GM21619 (cell line): ENCODE measurements around the gene ATG2A.

ENCODE experiments used
- ATAC-seq: cut with Tn5 transposase; IDR thresholded peaks from one replicate; pipeline ENCODE4 v1.9.1; 2021; ENCODE audit not compliant: unreplicated experiment

Gene ATG2A

DNA sequence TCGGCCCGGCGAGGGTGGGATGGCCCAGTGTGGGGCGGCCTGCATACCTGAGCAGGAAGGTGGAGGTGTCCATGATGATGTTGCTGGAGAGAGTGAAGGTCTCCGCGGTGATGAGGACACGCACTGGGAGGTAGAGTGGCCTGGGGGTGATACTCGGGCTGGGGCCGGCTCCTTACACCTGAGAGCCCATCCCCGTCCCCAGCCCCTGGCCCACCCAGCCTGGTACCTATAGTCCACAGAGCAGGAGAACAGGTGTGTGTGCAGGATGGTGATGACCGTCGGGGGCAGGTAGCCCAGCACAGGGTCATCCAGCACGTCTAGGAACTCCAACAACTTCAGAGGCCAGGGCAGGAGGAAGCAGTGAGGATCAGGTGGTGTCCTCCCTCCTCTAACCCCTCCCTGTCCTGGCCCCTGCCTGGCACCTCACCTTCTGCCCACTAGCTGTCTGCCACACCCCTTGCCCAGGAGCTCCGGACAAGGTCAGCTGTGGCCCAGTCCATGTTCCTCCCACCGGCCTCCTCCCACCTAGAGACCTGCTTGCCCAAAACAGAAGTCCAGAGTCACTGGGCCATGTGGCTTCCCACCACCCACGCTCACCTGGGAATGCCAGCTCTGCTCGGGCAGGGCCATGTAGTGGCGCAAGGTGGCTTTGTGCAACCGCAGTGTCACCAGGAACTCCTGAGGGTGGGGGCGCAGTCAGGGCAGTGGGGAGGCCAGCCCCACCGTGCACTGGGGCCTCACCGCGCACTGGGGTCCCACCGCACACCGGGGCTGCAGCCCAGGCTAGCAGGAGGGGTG is 11.3 kb downstream of the ATG2A start:
- ATAC-seq = no peak

DNA sequence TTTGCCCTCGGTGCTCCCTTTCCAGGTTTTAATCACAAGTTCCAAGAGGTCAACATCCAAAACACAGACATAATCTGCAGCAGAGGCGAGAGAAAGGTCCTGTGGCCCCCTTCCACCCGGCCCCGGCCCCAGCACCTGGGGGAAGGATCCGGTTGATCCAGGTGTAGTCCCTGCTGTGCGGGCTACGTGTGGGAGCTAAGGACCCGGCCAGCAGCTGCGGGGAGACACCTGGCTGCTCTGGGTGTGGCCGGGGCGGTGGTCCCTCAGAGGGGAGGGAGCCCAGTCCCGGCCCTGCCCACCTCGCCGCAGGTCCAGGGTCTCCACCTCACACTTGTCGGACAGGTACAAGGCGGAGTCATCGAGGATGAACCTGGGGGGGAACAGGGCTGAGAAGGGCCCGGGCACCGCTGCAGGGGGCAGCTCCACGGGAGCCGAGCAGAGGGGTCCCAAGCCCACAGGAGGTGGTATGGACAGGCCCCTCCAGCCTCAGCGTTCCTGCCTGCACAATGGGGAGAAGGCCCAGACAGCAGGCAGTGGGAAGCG is 13.6 kb downstream of the ATG2A start:
- no peak for ATAC-seq

DNA sequence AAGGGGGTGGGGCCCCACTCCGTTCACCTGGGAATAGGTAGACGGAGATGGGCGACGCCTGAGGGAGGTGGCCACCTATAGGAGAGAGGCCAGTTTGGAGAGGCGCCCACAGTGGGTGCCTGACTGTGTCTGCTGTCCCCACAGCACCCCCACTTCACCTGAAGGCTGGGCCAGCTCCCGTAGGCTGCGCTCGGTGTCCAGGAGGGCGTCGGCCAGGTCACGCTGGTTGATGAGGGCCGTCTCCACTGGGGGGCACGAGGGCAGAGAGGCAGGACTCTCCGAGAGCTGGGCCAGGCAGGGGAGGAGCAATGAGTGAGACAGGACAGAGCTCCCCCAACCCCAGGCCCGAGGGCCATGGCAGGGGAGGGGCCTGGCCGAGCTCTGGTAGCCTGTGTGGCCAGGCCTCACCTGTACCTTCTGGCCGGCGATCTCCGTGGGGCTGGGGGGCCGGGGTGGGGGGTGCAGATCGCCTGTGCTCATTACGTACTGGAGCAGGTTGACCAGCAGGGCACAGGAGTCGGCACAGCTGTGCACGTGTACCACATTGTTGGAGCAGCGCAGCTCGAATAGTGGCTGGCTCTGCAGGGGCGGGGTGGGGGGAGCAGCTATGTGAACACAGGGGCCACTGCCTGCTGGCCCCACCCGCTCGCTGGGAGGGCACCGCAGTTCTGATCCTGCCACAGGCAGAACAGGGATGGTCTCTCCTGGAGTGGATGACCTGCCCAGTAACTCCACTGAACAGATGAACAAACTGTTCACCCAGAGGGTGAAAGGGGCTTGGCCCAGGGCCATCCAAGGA is 14.7 kb downstream of the ATG2A start:
- ATAC-seq = no peak

DNA sequence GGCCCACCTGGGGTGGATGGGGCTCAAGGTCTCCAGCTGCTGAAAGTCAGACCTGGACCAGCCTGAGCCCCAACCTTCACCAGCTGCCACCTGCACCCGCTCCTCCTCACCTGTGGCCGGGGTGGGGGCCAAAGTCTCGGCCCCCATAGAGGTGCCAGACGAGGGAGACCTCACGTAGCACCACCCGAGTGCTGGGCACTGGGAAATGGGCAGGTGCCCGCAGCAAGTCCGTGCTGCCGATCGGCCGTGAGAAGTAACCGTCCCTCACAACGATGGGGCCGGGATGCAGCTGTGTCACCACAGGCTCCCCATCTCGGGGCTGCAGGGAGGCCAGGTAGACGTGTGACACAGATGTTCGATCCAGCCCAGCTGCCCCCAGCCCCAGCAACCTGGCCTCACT is 16.2 kb downstream of the ATG2A start:
- no peak for ATAC-seq

DNA sequence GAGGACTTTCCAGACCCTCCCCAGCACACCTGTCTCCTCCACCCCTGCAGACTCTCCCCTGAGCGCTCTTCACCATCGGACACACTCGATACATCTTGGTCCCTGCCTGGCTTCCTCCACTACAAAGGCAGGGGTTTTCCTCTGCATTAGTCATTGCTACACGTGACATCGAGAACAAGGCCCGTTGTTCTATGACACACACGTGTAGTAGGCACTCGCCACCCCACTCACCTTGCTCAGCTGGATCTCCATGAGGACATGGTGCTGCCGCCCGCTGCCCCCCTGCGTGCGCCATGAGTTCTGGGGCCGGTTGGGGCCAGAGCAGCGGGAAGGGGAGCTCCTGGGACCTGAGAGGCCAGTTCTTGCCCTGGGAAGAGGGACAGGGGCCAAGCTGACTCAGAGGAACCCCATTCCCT is 16.7 kb downstream of the ATG2A start:
- ATAC-seq = no peak

DNA sequence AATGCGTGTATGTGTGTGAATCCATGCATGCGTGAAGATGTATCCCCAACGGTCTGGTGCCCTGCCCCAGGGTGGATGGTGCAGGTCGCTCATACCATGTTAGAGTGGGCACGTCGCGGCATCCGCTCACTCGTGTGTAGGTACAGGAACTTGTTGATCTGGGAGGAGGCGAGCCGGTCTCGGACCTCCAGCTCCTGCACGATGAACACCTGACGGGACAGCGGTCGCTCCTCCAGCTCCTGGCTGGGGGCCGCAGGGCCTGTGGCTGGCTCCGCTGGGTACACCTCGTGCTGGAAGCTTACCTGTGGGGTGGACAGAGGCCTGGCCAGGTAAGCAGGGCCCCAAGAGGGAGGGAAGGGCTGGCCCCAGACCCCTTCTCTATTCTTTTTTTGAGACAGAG is 18.5 kb downstream of the ATG2A start:
- ATAC-seq = no peak

DNA sequence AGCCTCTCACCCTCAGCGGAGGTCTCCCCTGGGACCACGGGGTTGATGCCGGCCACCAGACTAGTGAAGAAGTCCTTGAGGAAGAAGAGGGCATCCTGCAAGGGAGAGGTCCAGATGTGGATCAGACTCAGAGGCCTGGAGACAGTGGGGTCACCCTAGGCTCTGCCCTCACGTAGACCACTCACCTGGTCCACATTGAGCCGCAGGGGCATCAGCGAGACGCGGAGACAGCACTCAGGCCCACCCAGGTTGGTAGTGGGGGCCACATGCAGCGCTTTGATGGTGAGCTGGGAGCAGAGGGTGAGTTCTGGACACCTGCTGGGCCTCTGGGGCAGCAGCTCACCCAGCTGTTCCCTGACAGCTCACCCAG is 18.9 kb downstream of the ATG2A start:
- ATAC-seq = no peak

DNA sequence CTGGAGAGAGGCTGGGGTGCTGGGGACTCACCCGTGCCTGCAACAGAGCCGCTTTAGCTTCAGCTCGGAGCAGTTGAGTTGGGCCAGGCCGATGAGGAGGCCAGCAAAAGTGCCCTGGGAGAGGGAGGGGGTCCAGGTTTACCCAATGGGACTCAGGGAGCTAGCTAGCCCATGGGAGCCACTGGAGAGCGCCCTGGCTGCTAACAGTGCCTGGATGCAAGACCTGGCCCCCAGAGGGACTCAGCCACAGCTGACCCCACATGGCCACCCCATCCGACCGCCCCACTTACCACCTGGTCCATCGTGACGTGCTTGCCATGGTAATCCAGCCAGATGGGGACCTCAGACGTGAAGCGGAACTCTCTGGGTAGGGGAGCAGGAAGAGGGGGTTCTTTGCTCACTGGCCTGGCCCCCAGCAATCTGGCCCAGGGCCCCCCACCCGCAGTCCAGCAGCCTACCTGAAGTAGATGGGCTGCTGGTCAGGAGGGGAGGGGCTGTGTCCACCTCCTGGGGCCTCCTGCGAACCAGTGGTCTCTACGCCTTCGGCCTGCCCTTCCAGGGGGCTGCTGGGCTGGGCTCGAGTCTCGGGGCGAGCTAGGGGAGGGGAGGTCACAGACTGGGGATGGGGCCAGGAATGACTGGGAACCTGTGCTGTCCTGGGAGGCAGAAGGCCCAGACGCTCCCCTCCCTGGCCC is 19.5 kb downstream of the ATG2A start:
- ATAC-seq = no peak

DNA sequence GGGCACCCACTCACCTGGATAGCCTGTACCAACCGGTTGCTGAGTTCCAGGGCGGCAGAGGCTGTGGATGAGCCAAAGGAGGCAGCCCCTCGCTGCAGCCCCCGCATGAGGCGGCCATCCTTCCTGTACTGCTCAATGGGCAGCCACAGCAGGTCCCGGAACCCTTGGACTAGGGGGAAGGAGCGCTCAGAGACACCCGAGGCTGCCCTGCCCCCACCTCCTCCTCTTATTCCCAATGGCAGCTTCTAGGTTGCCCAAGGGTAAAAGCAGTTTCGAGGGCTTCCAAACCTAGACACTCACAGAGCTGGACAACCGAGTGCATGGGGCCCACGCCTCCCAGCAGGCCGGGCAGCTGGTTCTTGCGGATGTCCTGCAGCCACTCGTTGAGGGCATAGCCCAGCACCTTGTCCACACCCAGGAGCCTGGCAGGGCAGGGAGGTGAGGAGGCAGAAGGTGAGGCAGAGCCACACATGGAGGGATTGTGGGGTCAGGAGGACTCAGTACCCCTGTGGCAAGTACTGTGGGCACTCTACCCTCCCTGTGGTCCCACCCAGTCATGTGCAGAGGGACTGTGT is 20.5 kb downstream of the ATG2A start:
- no peak for ATAC-seq

DNA sequence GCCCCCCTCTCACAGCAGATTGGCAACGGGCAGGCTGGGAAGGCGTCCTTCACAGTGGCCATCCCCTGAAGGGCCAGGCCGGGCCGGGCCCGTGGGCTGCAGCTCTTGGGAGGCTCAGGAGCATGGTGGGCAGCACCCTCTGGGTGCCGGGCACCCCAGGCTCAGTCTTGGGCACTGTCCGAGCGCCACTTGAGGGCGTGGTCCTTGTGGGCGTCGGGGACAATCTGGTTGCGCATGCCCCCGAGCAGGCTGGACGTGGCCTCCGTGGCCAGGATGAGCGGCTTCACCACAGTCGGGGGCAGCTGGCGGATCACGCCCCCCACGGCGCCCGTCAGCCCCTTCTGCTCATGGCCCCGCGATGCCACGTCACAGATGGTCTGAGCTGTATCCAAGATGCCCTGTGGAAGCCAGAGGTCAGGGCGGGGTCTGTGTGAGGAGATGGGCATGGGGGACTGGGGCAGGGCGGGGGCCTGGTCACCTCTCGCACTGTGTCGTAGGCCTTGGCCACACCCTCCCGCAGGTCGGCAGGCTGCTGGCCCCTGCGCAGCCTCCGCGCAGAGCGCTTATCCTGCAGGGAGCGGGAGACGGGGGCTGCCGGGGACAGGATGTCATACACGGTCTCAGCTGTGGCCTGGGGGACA is 22.1 kb downstream of the ATG2A start:
- no peak for ATAC-seq

DNA sequence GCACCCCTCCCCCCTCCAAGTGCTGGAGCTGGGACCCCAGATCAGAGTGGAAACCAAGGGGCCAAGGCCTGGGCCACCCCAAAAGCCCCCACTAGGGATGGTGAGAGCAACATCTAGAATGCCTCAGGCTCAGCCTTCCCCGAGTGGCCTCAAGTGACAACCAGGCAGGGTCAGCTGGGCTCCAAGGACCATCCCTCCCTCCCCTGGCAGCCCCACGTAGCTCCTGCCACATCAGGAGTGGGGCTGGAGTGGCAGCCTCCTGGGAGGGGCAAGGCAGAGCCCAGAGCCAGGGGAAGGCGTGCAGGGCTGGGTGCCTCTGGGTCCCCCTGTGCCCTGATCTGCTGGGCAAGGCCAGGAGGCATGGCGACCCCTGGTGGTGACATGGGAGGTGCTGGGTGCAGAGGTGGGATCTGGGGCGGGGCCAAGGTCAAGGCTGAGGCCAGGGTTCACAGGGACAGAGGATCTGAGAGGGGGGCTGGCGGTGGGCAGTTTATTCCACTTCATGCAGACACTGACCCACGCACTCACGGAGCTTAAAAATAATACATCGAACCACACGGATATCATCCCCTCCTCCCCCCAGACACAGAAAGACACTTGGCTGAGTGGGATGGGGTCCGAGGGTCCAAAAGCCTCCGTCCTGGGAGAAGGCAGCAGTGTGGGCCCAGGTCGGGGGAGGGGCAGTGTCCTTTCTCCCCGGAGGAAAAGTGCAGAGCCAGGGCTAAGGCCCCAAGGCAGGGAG is 22.8 kb downstream of the ATG2A start:
- peak; percentile 57 for ATAC-seq

DNA sequence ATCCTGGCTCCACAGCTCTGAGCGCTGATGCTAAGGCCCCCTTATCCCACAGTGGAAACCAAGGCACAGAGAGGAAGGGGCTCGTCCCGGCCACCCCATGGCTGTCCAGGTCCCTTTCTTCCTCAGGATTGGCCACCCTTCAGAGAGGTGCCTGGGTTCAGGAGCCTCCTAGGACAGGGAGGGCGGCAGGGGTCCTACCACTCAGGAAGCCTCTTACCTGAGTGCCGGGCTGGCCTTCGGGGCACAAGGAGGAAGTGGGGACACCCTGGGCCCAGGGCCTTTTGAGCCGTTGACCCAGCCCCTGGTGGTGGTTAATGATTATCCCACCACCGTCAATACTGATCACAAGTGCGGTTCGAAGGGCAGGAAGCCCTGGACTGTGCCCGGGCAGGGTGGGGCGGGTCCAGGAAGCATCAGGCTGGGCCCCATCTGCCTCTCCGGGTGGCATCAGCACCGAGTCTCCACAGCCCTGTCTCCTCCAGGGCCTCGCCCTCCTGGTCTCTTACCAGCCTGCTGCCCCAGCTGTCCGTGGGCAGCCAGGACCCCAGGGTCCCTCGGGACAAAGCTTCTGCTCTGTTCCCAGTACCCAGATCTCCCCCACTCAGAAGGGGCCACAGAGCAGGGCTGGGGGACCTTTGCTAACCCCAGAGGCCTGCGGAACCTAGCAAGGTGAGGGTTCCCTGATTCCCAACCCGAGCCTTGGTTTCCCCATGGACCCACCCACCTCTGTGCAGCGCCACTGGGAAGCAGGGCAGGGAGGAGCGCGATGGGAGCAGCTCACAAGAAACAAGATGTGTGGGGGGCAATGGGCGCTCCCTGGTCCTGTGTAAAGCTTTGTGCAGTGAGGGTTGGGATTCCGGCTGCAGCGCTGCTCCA is 23.6 kb downstream of the ATG2A start:
- no peak for ATAC-seq

DNA sequence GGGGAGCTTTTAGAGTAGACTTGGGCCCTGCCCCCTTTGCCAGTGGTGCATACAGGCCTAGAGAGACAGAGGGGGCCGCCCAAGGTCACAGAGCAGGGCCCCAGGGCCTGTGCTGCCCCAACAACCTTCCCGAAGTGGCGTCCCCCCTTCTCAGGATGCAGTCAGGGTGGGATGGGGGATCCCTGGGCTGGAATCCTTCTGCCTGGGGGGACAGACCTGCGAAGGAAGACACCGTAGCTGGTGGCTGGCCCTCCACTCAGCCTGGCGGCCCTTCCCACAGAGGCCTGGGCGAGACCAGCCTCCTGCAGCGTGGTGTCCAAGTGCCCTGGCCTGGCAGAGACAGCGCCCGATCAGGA is 24.2 kb downstream of the ATG2A start:
- no peak for ATAC-seq

DNA sequence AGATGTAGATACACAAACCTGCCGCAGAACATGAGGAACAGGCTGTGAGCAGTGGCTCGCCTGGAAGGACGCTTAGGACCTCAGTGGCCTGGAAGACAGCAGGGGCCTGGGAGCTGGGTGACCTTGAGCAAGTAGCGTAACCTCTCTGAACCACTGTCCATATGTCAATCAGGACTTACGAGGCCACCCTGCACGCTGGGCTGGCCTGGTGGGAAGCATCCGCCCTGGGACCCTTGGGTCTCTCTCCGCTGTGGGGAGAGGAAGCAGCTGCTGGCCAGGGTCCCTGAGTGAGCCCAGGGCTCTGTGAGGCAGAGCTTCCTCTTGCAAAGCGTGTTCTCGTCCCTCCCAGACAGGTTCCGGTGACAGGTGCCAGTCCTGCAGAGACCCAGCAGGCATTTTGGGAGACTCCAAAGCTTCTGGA is 24.6 kb downstream of the ATG2A start:
- ATAC-seq = no peak

DNA sequence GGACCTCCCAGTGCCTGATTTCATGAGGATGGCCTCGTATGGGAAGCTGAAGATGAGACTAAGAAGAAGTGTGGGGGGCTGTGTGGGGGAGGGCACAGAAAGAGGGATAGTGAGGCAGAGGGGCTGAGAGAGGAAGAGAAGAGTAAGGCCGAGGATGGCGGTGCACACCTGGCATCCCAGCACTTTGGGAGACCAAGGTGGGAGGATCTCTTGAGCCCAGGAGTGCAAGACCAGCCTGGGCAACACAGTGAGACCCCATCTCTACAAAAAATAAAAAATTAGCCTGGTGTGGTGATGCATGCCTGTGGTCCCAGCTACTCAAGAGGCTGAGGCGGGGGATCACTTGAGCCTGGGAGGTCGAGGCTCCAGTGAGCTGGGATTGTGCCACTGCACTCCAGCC is 25.1 kb downstream of the ATG2A start:
- ATAC-seq = no peak

DNA sequence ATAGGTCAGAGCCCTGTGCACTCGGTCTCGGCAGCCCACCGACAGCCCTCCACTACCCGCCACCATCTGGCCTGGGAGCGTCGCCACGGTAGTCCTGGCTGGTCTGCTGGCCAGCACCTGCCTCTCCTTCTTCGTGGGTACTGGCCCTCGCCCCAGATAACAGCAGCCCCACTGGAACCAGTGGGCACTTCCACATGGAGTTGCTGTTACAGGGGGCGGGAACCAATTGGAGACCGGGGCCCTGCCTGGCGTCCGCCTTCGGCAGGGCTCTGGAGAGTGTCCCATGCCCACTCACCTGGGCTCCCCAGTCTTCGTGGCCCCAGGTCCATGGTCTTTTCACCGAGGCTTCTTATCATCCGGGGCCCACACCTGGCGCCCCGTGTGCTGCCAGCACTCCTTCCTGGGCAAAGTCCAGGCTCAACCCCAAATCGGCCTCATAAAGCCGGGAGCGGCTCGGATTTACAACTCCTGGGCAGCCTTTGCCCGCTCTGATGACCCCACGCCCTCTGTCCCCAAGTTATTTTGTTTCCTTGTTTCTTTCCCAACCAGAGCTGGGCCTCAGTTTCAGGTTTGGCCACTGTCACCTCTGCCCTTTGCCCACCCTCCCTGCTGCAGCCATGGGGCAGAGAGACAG is 25.7 kb downstream of the ATG2A start:
- no peak for ATAC-seq

DNA sequence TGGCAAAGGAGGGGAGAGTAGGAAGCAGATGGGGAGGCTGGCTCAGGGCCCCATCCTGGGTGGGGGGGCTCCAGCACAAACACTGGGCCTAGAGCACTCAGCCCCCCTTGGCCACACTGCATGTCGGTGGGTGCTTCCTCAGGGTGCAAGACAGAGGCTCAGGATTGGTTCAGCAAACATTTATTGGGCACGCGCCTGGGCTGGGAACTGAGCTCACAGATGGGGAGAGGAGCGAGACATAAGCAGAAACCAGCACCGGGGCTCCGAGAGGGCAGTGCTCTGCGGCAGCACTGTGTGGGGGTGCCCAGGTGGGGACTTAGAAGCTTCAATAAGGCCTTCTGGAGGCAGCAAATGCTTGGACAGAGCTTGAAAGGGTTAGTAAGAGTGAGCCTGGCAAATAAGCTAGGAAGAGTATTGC is 26.5 kb downstream of the ATG2A start:
- no peak for ATAC-seq

DNA sequence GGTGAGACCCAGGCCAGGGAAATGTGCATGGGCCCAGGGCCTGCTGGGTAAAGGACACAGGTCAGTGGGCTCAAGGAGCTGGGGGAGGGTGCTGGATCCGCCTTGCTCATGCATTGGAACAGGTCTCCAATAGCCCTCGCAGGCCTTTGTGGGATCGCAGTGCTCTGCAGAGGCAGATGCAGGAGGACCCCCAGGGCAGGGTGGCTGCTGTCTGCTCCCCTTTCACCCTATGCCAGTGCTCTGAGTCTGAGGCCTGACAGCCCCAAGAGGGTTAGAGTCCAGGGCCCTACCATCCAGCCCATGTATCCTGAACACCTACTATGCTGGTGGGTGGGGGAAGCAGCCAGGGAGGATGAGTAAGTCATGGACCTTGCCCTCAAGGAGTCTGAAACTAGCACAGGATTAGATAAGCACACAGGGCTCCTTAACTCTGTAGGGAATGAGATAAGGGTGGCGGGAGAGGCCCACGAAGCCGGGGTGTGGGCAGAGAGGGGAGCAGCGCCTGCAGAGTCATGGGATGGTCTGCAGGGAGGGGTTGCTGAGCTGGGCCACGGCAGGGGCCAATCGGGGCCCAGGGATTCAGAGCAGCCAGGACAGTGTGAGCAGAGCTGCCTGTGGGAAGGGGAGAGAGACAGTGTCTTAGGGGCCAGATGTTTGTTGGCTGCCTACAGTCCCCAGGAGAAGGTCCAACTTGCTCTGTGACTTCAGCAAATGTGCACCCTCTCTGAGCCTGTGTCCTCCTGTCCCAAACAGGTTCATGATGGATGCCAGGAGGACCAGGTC is 28.1 kb downstream of the ATG2A start:
- no peak for ATAC-seq
